Endothelial cell (in vitro differentiated cells): ENCODE results near the gene TSHZ2. TPM values are rescaled to one million over a fixed set of nuclear protein-coding genes. Genes with fewer than 3 reads are reported as not detected.

Source experiments
- DNase-seq: peaks from one replicate; pipeline ENCODE4 v3.0.0; 2021; ENCODE audit warnings: low spot score
- H3K27ac Mint-ChIP-seq: one replicate; pipeline ENCODE4 v1.8.0; 2021; ENCODE audit warnings: mixed read lengths, inconsistent platforms; ENCODE audit not compliant: unreplicated experiment
- H3K27me3 Mint-ChIP-seq: one replicate; pipeline ENCODE4 v1.8.0; 2021; ENCODE audit warnings: mild to moderate bottlenecking, moderate library complexity, mixed read lengths, inconsistent platforms; ENCODE audit not compliant: unreplicated experiment
- H3K36me3 Mint-ChIP-seq: one replicate; pipeline ENCODE4 v1.8.0; 2021; ENCODE audit warnings: mild to moderate bottlenecking, low read depth, mixed read lengths, inconsistent platforms; ENCODE audit not compliant: unreplicated experiment
- H3K4me1 Mint-ChIP-seq: one replicate; pipeline ENCODE4 v1.8.0; 2021; ENCODE audit warnings: mild to moderate bottlenecking, mixed read lengths, inconsistent platforms; ENCODE audit not compliant: unreplicated experiment
- H3K4me3 Mint-ChIP-seq: one replicate; pipeline ENCODE4 v1.8.0; 2021; ENCODE audit warnings: mild to moderate bottlenecking, mixed read lengths, inconsistent platforms; ENCODE audit not compliant: unreplicated experiment
- H3K9me3 Mint-ChIP-seq: one replicate; pipeline ENCODE4 v1.8.0; 2021; ENCODE audit warnings: mixed read lengths, inconsistent platforms; ENCODE audit not compliant: unreplicated experiment
- total RNA-seq: library from RNA; stranded (reverse); fragmentation: NEBNext Ultra II Directional; extraction: Animal tissue kit (Norgen Biotek cat#: 25700); gene quantifications from one replicate; pipeline ENCODE4 v1.2.1, GENCODE V29; 2021; ENCODE audit not compliant: unreplicated experiment
- TF ChIP-seq, protein P1 (sequence below): fragments of 200-600 bp; sonication (generic); IDR thresholded peaks from one replicate; pipeline ENCODE4 v1.5.0; 2021; ENCODE audit warnings: antibody characterized with exemption; ENCODE audit not compliant: unreplicated experiment

The TSHZ2 gene
- total RNA-seq, 1 donor from 2014 or later = 2.3 TPM

DNA sequence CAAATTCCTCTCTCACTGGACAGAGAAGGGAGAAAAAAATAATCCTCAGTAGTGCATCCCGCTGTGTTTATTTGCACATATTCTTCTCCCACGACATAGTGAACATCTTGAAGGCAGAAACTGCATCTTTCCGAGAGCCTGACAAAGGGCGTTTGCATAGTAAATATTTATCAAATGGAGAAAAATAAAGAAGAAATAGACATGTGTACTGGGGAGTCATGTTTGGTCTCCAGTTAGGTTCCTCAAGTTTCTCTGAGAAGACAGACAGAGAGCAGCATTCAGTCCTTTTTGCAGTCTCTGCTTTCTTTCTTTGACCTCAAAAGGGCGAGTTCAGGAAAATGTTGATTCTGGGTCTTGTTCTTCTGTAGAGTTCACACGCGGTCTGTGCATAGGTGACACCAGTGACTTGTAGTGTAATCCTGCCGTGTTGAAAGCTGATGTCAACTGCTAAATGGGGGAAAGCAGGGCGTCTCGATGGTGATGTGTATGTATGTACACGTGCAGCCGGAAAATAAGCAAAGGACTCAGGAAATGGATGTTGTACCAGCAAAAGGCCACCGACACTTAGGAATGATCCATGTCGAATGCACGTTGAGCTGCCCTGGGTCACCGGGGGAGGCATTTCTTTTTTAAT lies 335.9 kb downstream of the TSHZ2 start:
- H3K27ac Mint-ChIP-seq = no peak overlapping the region
- no peaks in the 10 kb centered on the region for H3K36me3 Mint-ChIP-seq
- TF ChIP-seq, protein P1, sequence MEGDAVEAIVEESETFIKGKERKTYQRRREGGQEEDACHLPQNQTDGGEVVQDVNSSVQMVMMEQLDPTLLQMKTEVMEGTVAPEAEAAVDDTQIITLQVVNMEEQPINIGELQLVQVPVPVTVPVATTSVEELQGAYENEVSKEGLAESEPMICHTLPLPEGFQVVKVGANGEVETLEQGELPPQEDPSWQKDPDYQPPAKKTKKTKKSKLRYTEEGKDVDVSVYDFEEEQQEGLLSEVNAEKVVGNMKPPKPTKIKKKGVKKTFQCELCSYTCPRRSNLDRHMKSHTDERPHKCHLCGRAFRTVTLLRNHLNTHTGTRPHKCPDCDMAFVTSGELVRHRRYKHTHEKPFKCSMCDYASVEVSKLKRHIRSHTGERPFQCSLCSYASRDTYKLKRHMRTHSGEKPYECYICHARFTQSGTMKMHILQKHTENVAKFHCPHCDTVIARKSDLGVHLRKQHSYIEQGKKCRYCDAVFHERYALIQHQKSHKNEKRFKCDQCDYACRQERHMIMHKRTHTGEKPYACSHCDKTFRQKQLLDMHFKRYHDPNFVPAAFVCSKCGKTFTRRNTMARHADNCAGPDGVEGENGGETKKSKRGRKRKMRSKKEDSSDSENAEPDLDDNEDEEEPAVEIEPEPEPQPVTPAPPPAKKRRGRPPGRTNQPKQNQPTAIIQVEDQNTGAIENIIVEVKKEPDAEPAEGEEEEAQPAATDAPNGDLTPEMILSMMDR = no peak
- no peak for DNase-seq
- no peaks in the 10 kb centered on the region for H3K27me3 Mint-ChIP-seq
- H3K9me3 Mint-ChIP-seq = no peaks in the 10 kb centered on the region
- H3K4me3 Mint-ChIP-seq = no peak overlapping the region
- H3K4me1 Mint-ChIP-seq = peaks cover 4% of the 10 kb centered on the region

DNA sequence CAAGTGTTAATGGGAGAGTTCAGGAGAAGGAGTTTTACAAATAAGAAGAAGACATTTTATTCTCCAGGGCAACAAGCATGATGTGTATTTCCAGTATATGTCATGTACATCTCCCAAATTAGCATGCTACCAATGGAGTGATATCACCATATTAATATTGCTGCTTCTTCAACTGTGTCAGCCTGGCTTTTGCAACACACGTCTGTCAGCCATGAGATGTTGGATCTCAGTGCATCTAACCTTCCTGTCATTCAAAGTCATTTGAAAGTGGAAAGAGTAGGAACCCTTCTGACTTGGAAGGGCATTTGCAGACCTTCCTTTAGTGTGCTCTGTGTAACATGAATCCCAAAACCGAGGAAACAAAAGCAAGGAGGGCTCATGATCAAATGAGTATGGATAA lies 337.4 kb downstream of the TSHZ2 start:
- DNase-seq = no peak
- Mint-ChIP-seq H3K36me3 (no peaks in the 10 kb centered on the region), H3K27me3 (no peaks in the 10 kb centered on the region), H3K4me1 (no peaks in the 10 kb centered on the region), H3K27ac (no peak overlapping the region), H3K4me3 (no peak overlapping the region), H3K9me3 (no peaks in the 10 kb centered on the region)
- TF ChIP-seq, protein P1 = no peak

GRCh38 chr20:53312957-53313356 lies 340.8 kb downstream of the TSHZ2 start:
- no peak for DNase-seq
- Mint-ChIP-seq H3K27ac (no peak overlapping the region), H3K4me1 (no peaks in the 10 kb centered on the region), H3K4me3 (no peak overlapping the region), H3K27me3 (no peaks in the 10 kb centered on the region), H3K36me3 (no peaks in the 10 kb centered on the region), H3K9me3 (no peaks in the 10 kb centered on the region)
- TF ChIP-seq, protein P1 = no peak

- Mint-ChIP-seq H3K27ac (no peak overlapping the region), H3K27me3 (no peaks in the 10 kb centered on the region), H3K4me3 (no peak overlapping the region), H3K36me3 (no peaks in the 10 kb centered on the region), H3K9me3 (no peaks in the 10 kb centered on the region), H3K4me1 (no peaks in the 10 kb centered on the region)
- no peak for DNase-seq
- TF ChIP-seq, protein P1 = no peak
Observed at GRCh38 chr20:53316206-53316937, 344.2 kb downstream of the TSHZ2 start.

DNA sequence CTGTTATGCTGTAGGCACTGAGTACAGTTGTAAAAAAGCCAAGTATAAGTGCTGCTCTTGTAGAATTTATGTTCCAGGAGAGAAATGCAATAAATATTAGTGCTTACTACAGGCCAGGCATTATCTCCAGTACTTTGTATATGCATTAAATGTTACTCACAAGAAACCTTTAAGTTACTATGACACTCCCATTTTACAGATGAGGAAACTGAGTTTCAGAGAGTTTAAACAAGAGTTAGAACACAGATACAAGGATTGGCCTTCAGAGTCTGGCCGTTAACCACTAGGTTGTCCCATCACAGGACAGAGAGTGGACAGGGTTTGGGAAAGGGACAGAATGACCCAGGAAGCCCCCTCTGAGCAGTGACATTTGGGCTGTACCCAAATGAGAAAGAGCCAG lies 347.0 kb downstream of the TSHZ2 start:
- H3K36me3 Mint-ChIP-seq = no peaks in the 10 kb centered on the region

More for the DNA sequence above, 347.0 kb downstream of the TSHZ2 start:
- H3K4me3 Mint-ChIP-seq = no peak overlapping the region
- TF ChIP-seq, protein P1 = no peak
- H3K4me1 Mint-ChIP-seq = no peaks in the 10 kb centered on the region
- no peak for DNase-seq
- H3K27me3 Mint-ChIP-seq = no peaks in the 10 kb centered on the region
- H3K9me3 Mint-ChIP-seq = no peaks in the 10 kb centered on the region
- H3K27ac Mint-ChIP-seq = no peak overlapping the region
